Measurements from ENCODE around the gene GPSM3.

DNA sequence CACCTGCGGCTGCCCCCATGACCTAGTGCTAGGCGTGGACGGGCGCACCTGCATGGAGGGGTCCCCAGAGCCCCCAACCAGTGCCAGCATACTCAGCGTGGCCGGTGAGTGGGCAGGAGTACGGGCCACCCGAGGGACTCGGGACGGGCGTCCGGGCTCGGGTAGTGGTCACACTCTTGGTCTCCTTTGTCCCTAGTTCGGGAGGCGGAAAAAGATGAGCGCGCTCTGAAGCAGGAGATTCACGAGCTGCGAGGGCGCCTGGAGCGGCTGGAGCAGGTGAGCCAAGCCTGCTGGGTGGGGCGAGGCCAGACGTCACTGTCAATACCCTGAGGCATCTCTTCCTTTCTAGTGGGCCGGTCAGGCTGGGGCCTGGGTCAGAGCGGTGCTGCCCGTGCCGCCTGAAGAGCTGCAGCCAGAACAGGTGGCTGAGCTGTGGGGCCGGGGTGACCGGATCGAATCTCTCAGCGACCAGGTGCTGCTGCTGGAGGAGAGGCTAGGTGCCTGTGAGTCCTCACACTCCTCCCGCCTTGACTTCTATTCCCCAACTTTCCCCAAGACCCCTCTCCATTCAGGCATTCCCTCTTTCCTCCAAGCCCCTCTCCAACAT is 25.2 kb downstream of the GPSM3 start:
- TF ChIP-seq, protein P1, sequence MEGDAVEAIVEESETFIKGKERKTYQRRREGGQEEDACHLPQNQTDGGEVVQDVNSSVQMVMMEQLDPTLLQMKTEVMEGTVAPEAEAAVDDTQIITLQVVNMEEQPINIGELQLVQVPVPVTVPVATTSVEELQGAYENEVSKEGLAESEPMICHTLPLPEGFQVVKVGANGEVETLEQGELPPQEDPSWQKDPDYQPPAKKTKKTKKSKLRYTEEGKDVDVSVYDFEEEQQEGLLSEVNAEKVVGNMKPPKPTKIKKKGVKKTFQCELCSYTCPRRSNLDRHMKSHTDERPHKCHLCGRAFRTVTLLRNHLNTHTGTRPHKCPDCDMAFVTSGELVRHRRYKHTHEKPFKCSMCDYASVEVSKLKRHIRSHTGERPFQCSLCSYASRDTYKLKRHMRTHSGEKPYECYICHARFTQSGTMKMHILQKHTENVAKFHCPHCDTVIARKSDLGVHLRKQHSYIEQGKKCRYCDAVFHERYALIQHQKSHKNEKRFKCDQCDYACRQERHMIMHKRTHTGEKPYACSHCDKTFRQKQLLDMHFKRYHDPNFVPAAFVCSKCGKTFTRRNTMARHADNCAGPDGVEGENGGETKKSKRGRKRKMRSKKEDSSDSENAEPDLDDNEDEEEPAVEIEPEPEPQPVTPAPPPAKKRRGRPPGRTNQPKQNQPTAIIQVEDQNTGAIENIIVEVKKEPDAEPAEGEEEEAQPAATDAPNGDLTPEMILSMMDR (IDR thresholded peaks at IDR 0.05; ENCODE audit: insufficient read depth, low read length, poor library complexity, severe bottlenecking), result no peak
- no peak for TF ChIP-seq EZH2phosphoT487 (conservative IDR thresholded peaks at IDR 0.05; ENCODE audit: low read length)
